Adrenal gland (tissue), 5 donors: ENCODE results near the gene CDKAL1.

Experiments used
- CTCF ChIP-seq, 6 experiments: fragments of 450-650 bp in 4 of 6; fragments of 200-600 bp in 2 of 6; sonication (generic) in 1 of 6; IDR thresholded peaks; 1 replicate in 5 of 6; 2 replicates in 1 of 6; pipeline versions ENCODE4 v1.5.1 to v1.8.0; 2016 to 2021; ENCODE audit warnings: antibody characterized with exemption in 6 of 6, mild to moderate bottlenecking in 2 of 6, moderate library complexity in 1 of 6
- POLR2A ChIP-seq, 2 donors: fragments of 450-650 bp; IDR thresholded peaks; one replicate each; pipeline ENCODE4 v1.6.1; 2017; ENCODE audit warnings: antibody characterized with exemption in 2 of 2, mild to moderate bottlenecking in 2 of 2, moderate library complexity in 1 of 2
- donor health status: DM: no; HTN: no; CAD: no.

- TF ChIP-seq CTCF (IDR thresholded peaks at IDR 0.05) = no peak
- no peak for TF ChIP-seq POLR2A (IDR thresholded peaks at IDR 0.05)
Measured at GRCh38 chr6:20969551-20969950, 435.3 kb downstream of the CDKAL1 start.
